Coronary artery (tissue), 2 donors: Measurements from ENCODE around the gene EML1.

ENCODE experiments used
- DNase-seq: peaks from one replicate; pipeline ENCODE4 v3.0.0-alpha.2; 2017; ENCODE audit warnings: low spot score
- H3K27ac ChIP-seq, 2 donors: fragments of 200-600 bp; sonication (generic); one replicate each; pipeline ENCODE4 v1.5.1; 2016 to 2019
- H3K4me3 ChIP-seq: fragments of 200-600 bp; sonication (generic); 2 replicates; pipeline ENCODE4 v1.5.1; 2016; ENCODE audit warnings: mild to moderate bottlenecking, moderate library complexity
- TF ChIP-seq, protein P1 (sequence below): fragments of 200-600 bp; sonication (generic); IDR thresholded peaks from one replicate; pipeline ENCODE4 v1.5.1; 2019; ENCODE audit warnings: antibody characterized with exemption

EML1 gene

DNA sequence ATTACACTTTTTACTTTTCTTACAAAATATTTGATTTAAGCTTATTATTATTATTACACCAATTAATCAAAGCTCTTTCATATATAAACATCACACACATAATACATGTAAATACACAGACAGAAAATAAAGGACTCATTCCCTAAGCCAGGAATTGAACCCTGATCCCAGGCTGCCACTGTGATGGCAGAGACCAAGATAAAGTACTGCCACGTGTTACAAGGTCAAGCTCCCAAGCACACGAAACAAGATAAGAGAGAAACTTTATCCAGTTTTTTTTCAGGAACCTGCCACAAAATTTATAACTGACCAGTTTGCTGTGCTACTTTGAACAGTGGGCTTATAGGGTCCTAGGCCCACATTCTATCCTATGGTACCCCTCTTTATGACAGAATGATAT, 111.3 kb downstream of the EML1 start:
- no peak overlapping the region for H3K27ac ChIP-seq
- TF ChIP-seq, protein P1, sequence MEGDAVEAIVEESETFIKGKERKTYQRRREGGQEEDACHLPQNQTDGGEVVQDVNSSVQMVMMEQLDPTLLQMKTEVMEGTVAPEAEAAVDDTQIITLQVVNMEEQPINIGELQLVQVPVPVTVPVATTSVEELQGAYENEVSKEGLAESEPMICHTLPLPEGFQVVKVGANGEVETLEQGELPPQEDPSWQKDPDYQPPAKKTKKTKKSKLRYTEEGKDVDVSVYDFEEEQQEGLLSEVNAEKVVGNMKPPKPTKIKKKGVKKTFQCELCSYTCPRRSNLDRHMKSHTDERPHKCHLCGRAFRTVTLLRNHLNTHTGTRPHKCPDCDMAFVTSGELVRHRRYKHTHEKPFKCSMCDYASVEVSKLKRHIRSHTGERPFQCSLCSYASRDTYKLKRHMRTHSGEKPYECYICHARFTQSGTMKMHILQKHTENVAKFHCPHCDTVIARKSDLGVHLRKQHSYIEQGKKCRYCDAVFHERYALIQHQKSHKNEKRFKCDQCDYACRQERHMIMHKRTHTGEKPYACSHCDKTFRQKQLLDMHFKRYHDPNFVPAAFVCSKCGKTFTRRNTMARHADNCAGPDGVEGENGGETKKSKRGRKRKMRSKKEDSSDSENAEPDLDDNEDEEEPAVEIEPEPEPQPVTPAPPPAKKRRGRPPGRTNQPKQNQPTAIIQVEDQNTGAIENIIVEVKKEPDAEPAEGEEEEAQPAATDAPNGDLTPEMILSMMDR = no peak
- no peak for DNase-seq
- no peak overlapping the region for H3K4me3 ChIP-seq

DNA sequence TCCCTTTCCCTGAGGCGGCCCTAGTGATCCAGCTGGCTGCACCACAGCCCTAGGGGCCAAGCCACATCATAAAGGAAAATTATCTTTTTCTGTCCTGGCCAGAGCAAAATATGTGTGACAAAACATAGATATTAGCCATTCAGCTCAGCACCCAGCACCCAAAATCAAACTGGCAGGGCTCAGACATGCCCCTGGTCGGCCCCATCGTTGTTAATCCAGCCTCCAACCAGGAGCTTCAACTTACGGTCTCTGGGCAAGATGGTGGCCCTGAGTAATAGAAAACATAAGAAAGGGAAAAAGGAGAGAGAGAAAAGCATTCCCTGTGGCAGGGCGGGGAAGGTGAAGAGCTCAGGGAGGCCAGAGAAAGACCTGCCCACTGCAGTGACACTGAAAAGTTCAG, 111.9 kb downstream of the EML1 start:
- no peak for DNase-seq
- Histone ChIP-seq H3K27ac (no peak overlapping the region), H3K4me3 (no peak overlapping the region)
- TF ChIP-seq, protein P1 = no peak

DNA sequence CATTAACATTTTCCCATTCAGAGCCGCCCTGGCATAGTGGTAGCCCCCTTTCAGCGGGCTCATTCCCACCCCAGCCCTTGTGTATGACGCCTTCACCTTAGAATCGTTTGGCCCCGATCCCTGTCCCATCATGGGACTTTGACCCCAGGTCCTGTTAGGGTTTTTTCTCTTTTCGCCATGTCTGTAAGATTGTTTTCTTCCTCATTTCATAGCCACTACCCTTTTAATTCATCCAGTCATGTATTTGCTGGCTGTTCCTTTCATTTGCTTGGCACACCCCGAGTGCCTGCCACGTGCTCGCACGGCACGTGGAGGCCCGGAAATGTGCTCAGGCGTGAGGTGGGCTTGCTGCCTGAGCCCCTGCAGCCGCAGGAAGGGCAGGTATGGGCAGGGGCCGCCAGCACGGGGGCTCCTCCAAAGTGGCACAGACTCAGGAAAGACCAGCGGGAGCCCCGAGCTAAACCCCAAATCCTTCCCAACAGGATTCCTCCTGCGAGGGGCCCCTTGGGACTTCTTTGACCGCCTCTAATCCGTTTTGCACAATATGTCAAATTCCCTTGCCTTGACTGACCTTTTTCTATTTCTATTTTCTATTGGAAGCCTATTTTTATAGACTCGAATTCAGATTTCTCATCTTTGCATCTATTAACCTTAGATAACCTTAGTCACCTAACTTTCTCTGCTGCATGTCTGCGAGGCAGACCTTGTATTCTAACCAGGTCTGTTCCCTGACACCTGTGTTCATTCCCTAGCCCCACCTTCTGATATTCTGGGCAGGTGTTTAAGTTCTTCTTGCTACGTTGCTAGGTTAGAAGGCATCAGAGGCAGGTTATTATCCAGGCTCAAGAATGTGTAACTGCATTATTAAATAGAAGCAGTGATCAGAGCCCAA, 114.8 kb downstream of the EML1 start:
- DNase-seq = no peak

DNA sequence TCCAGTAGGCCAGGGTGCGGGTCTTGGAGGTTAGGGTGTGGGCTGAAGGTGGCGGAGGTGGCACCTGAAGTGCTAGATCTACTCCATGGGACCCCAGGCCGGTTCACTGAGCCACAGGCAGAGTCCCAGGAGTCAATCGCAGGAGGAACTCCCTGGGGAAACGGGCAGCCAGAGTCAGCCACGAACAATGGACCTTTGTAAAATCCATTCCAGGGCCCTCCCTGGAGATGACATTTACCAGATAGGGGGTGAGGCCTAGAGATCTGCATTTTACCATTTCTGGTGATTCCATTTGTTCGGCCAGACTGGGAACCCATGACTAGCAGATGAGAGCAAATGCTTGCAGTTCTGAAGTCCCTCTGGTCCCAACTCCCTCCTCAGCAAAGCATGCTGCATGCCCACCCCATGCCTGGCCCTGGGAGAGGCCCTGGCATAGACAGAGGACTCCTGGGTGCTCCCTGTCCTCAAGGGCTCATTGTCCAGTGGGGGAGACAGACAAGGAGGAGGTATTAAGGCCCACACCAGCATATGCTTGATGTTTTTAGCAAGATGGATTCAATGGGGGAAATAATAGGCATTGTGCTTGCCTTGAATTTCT, 115.5 kb downstream of the EML1 start:
- no peak for DNase-seq
- H3K27ac ChIP-seq = no peak overlapping the region
- H3K4me3 ChIP-seq = no peak overlapping the region
- TF ChIP-seq, protein P1 = no peak

More for the DNA sequence above, 114.8 kb downstream of the EML1 start:
- H3K27ac ChIP-seq = no peak overlapping the region
- TF ChIP-seq, protein P1 = no peak
- no peak overlapping the region for H3K4me3 ChIP-seq

DNA sequence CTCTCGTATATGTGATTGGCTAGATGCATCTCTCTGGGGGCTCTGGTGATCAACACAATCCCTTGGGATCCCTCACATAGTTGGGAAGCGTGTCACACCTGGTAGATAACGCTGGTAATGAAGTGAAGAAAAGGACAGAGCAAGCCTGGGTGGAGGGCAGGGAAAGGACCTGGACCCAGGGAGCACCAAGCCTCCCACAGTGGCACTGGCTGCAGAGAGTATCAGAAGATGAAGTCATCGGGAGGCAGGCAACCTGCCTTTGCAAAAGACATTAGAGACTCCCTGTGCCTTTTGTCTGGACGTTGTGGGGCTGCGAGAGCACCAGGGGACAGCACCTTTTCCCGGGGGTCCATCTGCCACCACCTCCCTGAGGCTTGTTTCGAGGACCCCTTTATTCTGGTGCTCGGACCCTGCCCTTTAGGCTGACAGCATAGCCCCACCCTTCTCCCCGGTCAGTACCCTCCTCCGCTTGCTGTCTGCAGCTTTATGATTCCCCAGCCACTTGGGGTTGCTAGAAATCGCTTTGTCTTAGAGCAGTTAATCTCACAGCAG, 116.4 kb downstream of the EML1 start:
- H3K27ac ChIP-seq = no peak overlapping the region
- DNase-seq = no peak
- no peak overlapping the region for H3K4me3 ChIP-seq
- TF ChIP-seq, protein P1 = no peak

DNA sequence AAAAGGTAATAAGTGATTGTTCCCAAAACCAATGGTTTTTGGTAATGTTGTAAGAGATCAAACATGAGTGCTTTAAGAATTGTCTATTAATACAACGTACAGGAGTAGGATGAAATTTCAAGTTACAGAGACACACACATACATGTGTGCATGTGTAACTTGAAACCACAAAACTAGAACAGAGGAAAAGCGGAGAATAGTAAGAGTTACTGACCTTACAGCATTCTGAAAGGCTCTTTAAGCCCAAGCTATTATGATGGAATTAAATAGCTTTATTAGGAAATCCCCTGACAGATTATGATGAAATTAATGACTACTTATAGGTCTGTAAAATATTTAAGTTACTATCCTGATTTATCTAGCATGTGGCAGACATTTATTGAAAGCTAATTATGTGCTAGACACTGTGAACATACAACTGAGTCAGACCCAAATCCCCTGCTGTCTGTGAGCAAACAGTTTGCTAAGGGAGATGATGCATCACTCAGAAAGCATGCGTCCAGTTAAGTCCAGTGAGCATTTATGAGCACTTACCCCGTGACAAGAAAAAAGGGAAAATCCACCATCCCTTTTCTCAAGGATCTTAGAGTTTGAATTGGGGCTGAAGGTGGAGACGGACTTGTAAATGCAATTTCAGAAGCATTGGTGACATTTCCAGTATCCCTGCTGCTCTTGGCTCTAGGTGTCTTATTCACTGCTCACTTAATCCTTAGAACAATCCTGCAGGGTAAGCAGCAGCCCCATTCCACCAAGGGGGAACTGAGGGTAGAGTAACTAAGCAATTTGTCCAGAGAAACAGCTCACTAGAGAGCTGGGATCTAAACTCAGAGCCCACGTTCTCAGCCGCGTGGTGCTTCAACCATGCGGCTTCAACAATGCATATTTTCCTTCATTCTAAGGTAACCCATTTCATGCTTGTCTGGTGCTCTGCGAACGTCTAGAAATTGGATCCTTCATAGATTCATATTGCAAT, 117.4 kb downstream of the EML1 start:
- no peak for DNase-seq
- Histone ChIP-seq H3K4me3 (no peak overlapping the region), H3K27ac (no peak overlapping the region)
- TF ChIP-seq, protein P1 = no peak
